SH-SY5Y (cell line): ENCODE data around the gene OSGEPL1.

Experiments used
- GATA2 ChIP-seq: IDR thresholded peaks from 2 replicates; pipeline ENCODE4 v1.6.1; 2011; ENCODE audit warnings: mild to moderate bottlenecking, low read depth, low read length
- GATA3 ChIP-seq: IDR thresholded peaks from 2 replicates; pipeline ENCODE4 v1.6.1; 2011; ENCODE audit warnings: low read depth, mild to moderate bottlenecking, low read length, moderate library complexity

DNA sequence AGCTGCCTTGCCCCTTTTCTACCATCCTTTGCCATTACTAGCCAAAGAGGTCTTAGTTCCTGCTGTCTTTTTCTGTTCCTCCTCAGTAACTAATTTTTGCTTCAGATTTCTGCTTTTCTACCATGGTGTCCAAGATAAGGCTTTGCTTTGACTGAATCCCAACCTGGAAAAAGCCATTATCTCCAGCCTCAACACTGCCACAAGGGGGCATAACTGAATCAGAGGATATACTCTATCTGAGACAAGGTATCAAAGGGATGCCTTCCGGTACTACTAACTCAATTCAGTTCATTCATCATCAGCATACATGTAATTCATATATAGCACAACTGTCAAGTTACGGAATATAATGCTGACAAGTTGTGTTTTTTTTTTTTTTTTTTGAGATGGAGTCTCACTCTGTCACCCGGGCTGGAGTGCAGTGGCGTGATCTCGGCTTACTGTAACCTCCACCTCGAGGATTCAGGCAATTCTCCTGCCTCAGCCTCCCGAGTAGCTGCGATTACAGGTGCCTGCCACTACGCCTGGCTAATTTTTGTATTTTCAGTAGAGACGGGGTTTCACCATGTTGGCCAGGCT is 11.4 kb downstream of the OSGEPL1 start:
- TF ChIP-seq GATA2 (no peak), GATA3 (no peak)
